Measurements from ENCODE around the gene ARHGAP36.

Gene ARHGAP36

DNA sequence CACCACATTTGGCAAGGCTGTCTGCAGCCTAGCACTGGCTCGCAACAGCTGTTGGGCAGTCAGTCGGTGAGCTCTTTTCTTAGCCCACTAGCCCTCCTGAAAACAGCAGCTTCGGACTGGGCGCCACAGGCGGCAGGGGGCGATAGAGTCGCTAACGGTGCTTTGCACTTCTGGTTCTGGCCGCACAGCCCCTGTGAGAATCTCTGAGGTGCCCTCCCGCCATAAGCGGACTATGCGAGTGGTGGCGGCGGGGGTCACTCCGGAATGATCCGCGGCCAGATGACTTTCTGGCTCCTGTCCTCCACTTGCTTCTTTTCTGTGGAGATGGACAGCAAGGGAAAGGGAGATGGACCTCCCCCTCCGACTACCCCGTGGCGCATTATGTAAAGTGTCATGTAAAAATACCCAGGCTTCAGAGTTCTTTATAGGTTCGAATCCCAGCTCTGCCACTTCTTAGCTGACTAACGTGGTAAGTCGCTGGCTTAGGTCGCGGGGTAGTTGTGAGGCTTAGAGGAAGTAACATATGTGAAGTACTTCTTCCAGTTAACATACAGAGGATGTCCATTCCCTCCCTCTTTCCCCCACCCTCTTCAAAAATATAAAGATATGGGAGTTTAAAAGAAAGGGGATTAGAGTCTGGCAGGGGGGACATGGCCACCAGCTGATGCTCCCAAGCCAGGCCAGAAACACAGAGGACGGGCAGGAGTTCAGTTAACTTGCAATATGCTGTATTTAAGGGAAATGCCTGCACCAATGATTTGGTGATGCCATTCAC lies 11.0 kb downstream of the ARHGAP36 start:
- DNase-seq (ENCODE audit: low read depth), result no peak

DNA sequence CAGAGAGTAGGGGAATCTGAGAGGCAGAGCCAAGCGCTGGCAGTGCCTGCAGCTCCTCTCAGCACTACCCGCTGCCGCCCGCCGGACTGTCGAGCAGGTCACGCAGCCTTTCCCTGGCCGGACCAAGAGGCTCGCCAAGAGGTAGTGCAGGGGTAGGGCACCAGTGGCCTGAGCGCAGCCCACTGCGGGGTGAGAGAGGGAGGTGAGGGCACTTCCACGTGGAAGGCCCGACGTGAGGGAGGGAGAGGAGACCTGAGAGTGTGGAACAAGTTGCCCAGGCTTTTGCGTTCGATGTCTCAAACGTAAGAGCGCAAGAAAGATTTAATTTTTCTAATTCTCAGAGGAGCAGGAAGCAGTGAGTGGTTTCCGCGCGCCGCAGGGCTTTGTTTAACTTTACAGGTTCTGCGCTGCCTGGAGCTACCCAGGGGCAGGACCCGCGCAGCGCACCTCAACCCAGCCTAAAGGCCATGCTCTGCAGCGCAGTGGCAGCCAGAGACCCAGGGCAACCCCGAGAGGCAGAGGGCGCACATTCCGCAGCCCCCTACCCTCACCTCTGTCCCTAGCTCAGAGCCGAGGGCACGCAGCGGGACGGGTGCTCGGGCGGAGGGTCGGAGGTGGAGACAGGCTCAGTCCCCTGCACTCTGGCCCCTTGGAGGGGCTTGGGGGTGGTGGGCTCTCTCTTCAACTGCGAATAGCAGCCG lies 14.9 kb downstream of the ARHGAP36 start:
- DNase-seq (ENCODE audit: low read depth), result no peak

GRCh38 chrX:131073607-131074006 lies 15.5 kb downstream of the ARHGAP36 start:
- DNase-seq (ENCODE audit: low read depth), result no peak

- DNase-seq (ENCODE audit: low read depth), result no peak
These were observed 23.9 kb downstream of the ARHGAP36 start for GRCh38 chrX:131081772-131082740.

- no peak for DNase-seq (ENCODE audit: low read depth)
These were observed 25.5 kb downstream of the ARHGAP36 start for GRCh38 chrX:131083510-131084142.

- DNase-seq (ENCODE audit: low read depth), result no peak
These were observed 26.0 kb downstream of the ARHGAP36 start for GRCh38 chrX:131084145-131084544.

DNA sequence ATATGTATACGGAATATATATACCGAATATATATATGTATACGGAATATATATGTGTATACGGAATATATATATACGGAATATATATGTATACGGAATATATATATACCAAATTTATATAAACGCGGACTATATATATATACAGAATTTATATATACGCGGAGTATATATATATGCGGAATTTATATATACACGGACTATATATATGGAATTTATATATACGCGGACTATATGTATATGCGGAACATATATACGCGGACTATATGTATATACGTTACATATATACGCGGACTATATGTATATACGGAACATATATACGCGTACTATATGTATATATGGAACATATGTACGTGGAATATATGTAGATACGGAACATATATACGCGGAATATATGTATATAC lies 78.6 kb downstream of the ARHGAP36 start:
- DNase-seq (ENCODE audit: low read depth), result no peak

- DNase-seq (ENCODE audit: low read depth), result no peak
These were observed 80.9 kb downstream of the ARHGAP36 start for GRCh38 chrX:131139072-131139471.

Measured in non-pigmented ciliary epithelial cell (primary cell).